ENCODE results near the gene IGSF21.
A peak's percentile ranks its signal among the peaks of the same experiment; 100 is the strongest.

Gene IGSF21

GRCh38 chr1:18278946-18279345 is 171.3 kb downstream of the IGSF21 start:
- no peak for DNase-seq

GRCh38 chr1:18279351-18280074 is 171.9 kb downstream of the IGSF21 start:
- DNase-seq, result no peak

GRCh38 chr1:18280956-18281355 is 173.4 kb downstream of the IGSF21 start:
- DNase-seq, result no peak

GRCh38 chr1:18282851-18283600 is 175.4 kb downstream of the IGSF21 start:
- DNase-seq, result no peak

GRCh38 chr1:18283601-18284385 is 176.2 kb downstream of the IGSF21 start:
- DNase-seq, result no peak

GRCh38 chr1:18284805-18285537 is 177.4 kb downstream of the IGSF21 start:
- no peak for DNase-seq

- DNase-seq, result no peak
Measured at GRCh38 chr1:18285538-18285924, 177.9 kb downstream of the IGSF21 start.

GRCh38 chr1:18288722-18289121 is 181.1 kb downstream of the IGSF21 start:
- peak; percentile 67 for DNase-seq

GRCh38 chr1:18289597-18289996 is 182.0 kb downstream of the IGSF21 start:
- DNase-seq, result no peak

- DNase-seq, result no peak
Measured at GRCh38 chr1:18290740-18291412, 183.3 kb downstream of the IGSF21 start.

GRCh38 chr1:18292531-18292930 is 184.9 kb downstream of the IGSF21 start:
- no peak for DNase-seq

- no peak for DNase-seq
Measured at GRCh38 chr1:18293291-18293690, 185.7 kb downstream of the IGSF21 start.

- no peak for DNase-seq
Measured at GRCh38 chr1:18294437-18295176, 187.0 kb downstream of the IGSF21 start.

GRCh38 chr1:18297896-18298648 is 190.5 kb downstream of the IGSF21 start:
- peak; percentile 71 for DNase-seq

- no peak for DNase-seq
Measured at GRCh38 chr1:18299441-18300338, 192.1 kb downstream of the IGSF21 start.

- DNase-seq, result peak; percentile 92
Measured at GRCh38 chr1:18300376-18300775, 192.8 kb downstream of the IGSF21 start.

- DNase-seq, result no peak
Measured at GRCh38 chr1:18302788-18303413, 195.3 kb downstream of the IGSF21 start.

GRCh38 chr1:18304151-18304869 is 196.7 kb downstream of the IGSF21 start:
- DNase-seq, result no peak

All from islet precursor cell (in vitro differentiated cells).